HUES64 (cell line): ENCODE measurements around the gene RALGAPA2.

Experiments
- H3K27ac ChIP-seq: 2 replicates; pipeline ENCODE4 v1.7.0; 2013; ENCODE audit warnings: low read depth, low read length, inconsistent platforms
- H3K27me3 ChIP-seq: 2 replicates; pipeline ENCODE4 v1.6.1; 2013; ENCODE audit warnings: mild to moderate bottlenecking, low read length; ENCODE audit not compliant: insufficient read depth
- H3K36me3 ChIP-seq: 2 replicates; pipeline ENCODE4 v1.6.1; 2013; ENCODE audit warnings: mild to moderate bottlenecking, low read length; ENCODE audit not compliant: insufficient read depth
- H3K4me1 ChIP-seq: 2 replicates; pipeline ENCODE4 v1.6.1; 2013; ENCODE audit warnings: mild to moderate bottlenecking, low read length, moderate library complexity; ENCODE audit not compliant: insufficient read depth
- H3K4me3 ChIP-seq: 2 replicates; pipeline ENCODE4 v1.5.1; 2013; ENCODE audit warnings: mild to moderate bottlenecking, low read length, moderate library complexity
- H3K9ac ChIP-seq: 2 replicates; pipeline ENCODE4 v1.6.1; 2013; ENCODE audit warnings: mild to moderate bottlenecking, low read depth, low read length
- H3K9me3 ChIP-seq: 2 replicates; pipeline ENCODE4 v1.6.1; 2013; ENCODE audit warnings: low read depth, low read length; ENCODE audit not compliant: insufficient read depth
- WGBS: fragments of 150-250, 120-280 bp; methylation state at CpG from one replicate; pipeline ENCODE4 v1.1.7; 2013; ENCODE audit warnings: missing lambda C conversion rate; 5-methylcytosine and 5-hydroxymethylcytosine counted together

RALGAPA2 gene

GRCh38 chr20:20720158-20720557, 7.7 kb upstream of the RALGAPA2 start:
- H3K36me3 ChIP-seq = no peaks in the 10 kb centered on the region
- no peaks in the 10 kb centered on the region for H3K9me3 ChIP-seq
- H3K9ac ChIP-seq = no peak overlapping the region
- no peak overlapping the region for H3K27ac ChIP-seq
- no peaks in the 10 kb centered on the region for H3K27me3 ChIP-seq
- H3K4me1 ChIP-seq = no peaks in the 10 kb centered on the region
- H3K4me3 ChIP-seq = no peak overlapping the region
- WGBS = 100% methylated on average over 1 of the region's 1 CpG

- no peaks in the 10 kb centered on the region for H3K4me1 ChIP-seq
- H3K27ac ChIP-seq = no peak overlapping the region
- H3K36me3 ChIP-seq = no peaks in the 10 kb centered on the region
Observed at GRCh38 chr20:20719411-20719810, 7.0 kb upstream of the RALGAPA2 start.

GRCh38 chr20:20713244-20713765, 861 bp upstream of the RALGAPA2 start:
- H3K27me3 ChIP-seq = no peaks in the 10 kb centered on the region
- H3K27ac ChIP-seq = peak overlapping the region; percentile 16; the same call in 1 of the 2 replicates
- WGBS = 60% methylated on average over 15 of the region's 15 CpGs
- peak overlapping the region; percentile 73 for H3K4me3 ChIP-seq
- no peaks in the 10 kb centered on the region for H3K9me3 ChIP-seq
- H3K9ac ChIP-seq = peak overlapping the region; percentile 68
- peaks cover 12% of the 10 kb centered on the region; the same call in 1 of the 2 replicates for H3K4me1 ChIP-seq
- no peaks in the 10 kb centered on the region for H3K36me3 ChIP-seq

More at GRCh38 chr20:20719411-20719810, 7.0 kb upstream of the RALGAPA2 start:
- no peak overlapping the region for H3K4me3 ChIP-seq
- no peak overlapping the region for H3K9ac ChIP-seq
- H3K9me3 ChIP-seq = no peaks in the 10 kb centered on the region
- H3K27me3 ChIP-seq = no peaks in the 10 kb centered on the region

- peak overlapping the region; percentile 37; the same call in 1 of the 2 replicates for H3K27ac ChIP-seq
- WGBS = under 1% methylated on average over 33 of the region's 33 CpGs
Observed at GRCh38 chr20:20712004-20712473, 405 bp downstream of the RALGAPA2 start.

DNA sequence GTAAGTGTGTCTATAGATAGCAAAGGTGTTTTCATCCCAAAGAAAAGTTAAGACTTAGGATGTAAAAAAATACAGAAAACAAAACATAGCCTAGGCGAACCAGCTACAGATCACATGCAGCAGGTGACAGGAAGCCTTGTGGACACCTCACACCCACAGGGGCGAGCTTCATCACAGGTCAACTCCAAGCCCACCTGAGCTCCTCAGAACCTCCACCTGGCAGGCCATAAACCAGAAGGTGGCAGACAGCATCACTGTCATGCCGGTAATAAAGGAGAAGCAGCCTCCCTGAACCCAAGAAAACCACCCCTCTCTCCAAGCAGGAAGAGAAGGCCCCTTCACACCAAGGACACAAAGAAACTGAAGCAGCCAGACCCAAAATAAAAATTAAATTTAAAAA, 1.0 kb downstream of the RALGAPA2 start:
- H3K4me1 ChIP-seq = peaks cover 12% of the 10 kb centered on the region; the same call in 1 of the 2 replicates
- peak overlapping the region; percentile 68 for H3K9ac ChIP-seq
- no peak overlapping the region for H3K27ac ChIP-seq
- no peaks in the 10 kb centered on the region for H3K27me3 ChIP-seq
- H3K9me3 ChIP-seq = no peaks in the 10 kb centered on the region
- H3K36me3 ChIP-seq = no peaks in the 10 kb centered on the region
- 51% methylated on average over 3 of the region's 3 CpGs for WGBS
- H3K4me3 ChIP-seq = peak overlapping the region; percentile 73

More at GRCh38 chr20:20712004-20712473, 405 bp downstream of the RALGAPA2 start:
- no peaks in the 10 kb centered on the region for H3K27me3 ChIP-seq
- H3K9ac ChIP-seq = peak overlapping the region; percentile 68
- H3K4me3 ChIP-seq = peak overlapping the region; percentile 73
- peaks cover 12% of the 10 kb centered on the region; the same call in 1 of the 2 replicates for H3K4me1 ChIP-seq
- H3K9me3 ChIP-seq = no peaks in the 10 kb centered on the region
- H3K36me3 ChIP-seq = no peaks in the 10 kb centered on the region

DNA sequence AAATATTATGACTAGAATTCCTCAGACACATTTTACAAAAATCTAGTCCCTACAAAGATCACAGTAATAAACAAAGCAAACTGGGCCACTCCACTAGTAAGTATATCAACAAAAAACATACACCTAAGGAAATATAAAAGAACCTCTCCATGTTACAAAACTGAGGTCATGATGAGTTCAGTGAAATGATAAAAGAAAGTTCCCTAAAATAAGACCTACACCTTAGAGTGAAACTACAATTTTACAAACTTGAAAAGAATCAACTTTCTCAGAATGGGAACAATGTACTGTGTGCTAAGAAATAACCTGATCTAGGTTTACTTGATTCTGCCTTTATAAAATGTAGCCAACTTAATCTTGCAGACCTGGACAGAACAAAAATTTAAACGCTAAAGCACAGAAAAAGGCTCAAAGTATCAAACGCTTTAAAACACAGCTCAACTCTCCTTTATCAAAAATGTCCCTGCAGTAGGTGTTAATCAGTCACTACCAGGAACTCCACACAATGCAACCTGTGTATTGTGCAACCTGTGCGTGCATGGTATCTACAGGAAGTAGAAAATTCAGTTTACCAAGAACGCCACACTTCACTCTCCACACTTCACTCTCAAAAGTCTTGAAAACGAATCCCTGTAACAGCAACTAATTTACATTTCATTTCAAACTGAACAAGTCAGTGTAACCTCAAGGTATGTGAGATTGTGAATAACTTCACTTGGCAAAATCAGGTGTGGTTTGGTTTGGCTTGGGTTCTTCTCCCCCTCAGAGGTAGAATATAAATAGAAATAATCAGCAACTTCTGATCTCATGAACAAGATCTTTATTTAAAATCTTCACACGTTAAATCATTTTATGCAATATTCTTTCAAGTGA, 1.8 kb downstream of the RALGAPA2 start:
- Histone ChIP-seq H3K27ac (no peak overlapping the region), H3K4me3 (peak overlapping the region; percentile 73; the same call in 1 of the 2 replicates), H3K9me3 (no peaks in the 10 kb centered on the region), H3K36me3 (no peaks in the 10 kb centered on the region), H3K9ac (no peak overlapping the region), H3K4me1 (peaks cover 12% of the 10 kb centered on the region; the same call in 1 of the 2 replicates), H3K27me3 (no peaks in the 10 kb centered on the region)
- WGBS = 80% methylated on average over 6 of the region's 6 CpGs

- H3K36me3 ChIP-seq = no peaks in the 10 kb centered on the region
- H3K9me3 ChIP-seq = no peaks in the 10 kb centered on the region
- H3K4me1 ChIP-seq = peaks cover 12% of the 10 kb centered on the region; the same call in 1 of the 2 replicates
- no peak overlapping the region for H3K9ac ChIP-seq
- H3K4me3 ChIP-seq = no peak overlapping the region
- no peaks in the 10 kb centered on the region for H3K27me3 ChIP-seq
- 93% methylated on average over 3 of the region's 3 CpGs for WGBS
- H3K27ac ChIP-seq = no peak overlapping the region
Observed at GRCh38 chr20:20709887-20710286, 2.6 kb downstream of the RALGAPA2 start.

GRCh38 chr20:20706285-20706684, 6.2 kb downstream of the RALGAPA2 start:
- no peaks in the 10 kb centered on the region for H3K9me3 ChIP-seq
- peaks cover 5% of the 10 kb centered on the region; the same call in 1 of the 2 replicates for H3K4me1 ChIP-seq
- H3K4me3 ChIP-seq = no peak overlapping the region
- H3K27me3 ChIP-seq = no peaks in the 10 kb centered on the region
- H3K27ac ChIP-seq = no peak overlapping the region
- H3K9ac ChIP-seq = no peak overlapping the region
- H3K36me3 ChIP-seq = no peaks in the 10 kb centered on the region
- 95% methylated on average over 5 of the region's 6 CpGs for WGBS

DNA sequence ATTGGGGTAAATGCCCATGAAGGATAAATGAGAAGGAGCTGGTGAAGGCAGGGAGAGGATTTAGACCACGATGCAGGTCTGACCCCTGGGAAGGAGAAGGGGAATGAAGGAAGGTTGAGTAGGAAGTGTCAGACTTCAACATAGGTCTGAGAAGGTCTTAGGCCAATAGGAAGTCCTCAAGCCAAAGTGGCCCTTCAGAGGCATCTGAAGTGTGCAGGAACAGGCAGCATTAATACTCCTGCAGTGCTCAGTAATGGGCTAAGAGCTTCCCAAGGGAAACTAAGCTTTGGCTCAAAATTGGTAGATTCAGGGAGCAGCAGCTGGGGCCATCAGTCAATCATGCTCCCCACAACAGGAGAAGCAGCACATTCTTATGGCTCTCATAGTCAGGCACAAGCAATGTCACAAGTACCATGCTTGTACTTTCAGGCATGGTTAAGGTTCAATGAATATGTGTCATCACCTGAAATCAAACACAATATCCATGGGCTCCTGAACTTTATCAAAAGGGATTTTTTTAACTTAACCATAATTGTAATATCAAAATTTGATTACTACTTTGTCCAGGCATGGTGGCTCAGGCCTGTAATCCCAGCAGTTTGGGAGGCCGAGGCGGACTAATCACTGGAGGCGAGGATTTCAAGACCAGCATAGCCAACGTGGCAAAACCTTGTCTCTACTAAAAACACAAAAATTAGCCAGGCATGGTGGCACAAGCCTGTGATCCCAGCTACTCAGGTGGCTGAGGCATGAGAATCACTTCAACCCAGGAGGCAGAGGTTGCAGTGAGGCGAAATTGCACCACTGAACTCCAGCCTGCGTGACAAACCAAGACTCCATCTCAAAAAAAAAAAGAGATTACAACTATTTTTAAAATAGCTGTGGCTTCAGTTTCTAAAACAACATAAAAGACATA, 9.9 kb downstream of the RALGAPA2 start:
- Histone ChIP-seq H3K36me3 (no peaks in the 10 kb centered on the region), H3K9me3 (no peaks in the 10 kb centered on the region), H3K9ac (no peak overlapping the region), H3K27me3 (no peaks in the 10 kb centered on the region), H3K4me3 (no peak overlapping the region), H3K4me1 (no peaks in the 10 kb centered on the region), H3K27ac (no peak overlapping the region)
- 95% methylated on average over 7 of the region's 7 CpGs for WGBS

DNA sequence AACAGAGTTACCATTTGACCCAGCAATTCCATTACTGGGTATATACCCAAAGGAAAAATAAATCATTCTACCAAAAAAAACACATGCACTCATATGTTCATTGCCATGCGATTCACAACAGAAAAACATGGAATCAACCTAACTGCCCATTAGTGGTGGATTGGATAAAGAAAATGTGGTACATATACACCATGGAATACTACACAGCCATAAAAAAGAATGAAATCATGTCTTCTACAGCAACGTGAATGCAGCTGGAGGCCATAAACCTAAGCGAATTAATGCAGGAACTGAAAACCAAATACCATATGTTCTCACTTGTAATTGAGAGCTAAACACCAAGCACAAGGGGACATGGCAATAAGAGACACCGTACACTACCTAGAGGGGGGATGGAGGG, 12.5 kb downstream of the RALGAPA2 start:
- no peaks in the 10 kb centered on the region for H3K36me3 ChIP-seq
- H3K4me3 ChIP-seq = no peak overlapping the region
- H3K27me3 ChIP-seq = no peaks in the 10 kb centered on the region
- no peak overlapping the region for H3K27ac ChIP-seq
- 100% methylated on average over 3 of the region's 4 CpGs for WGBS
- H3K9me3 ChIP-seq = no peaks in the 10 kb centered on the region
- no peaks in the 10 kb centered on the region for H3K4me1 ChIP-seq
- H3K9ac ChIP-seq = no peak overlapping the region
